Middle frontal gyrus (tissue), 1 donor: ENCODE measurements around the gene CNOT10.
"Not testable (repeated sequence)": the region's sequence is repeated elsewhere in the genome, so short reads cannot be mapped to it uniquely, and the experiment has no call there.

ENCODE experiments used
- DNase-seq: peaks from one replicate; pipeline ENCODE4 v3.0.0-alpha.2; 2015; ENCODE audit warnings: low spot score; ENCODE audit errors: extremely low spot score

CNOT10 gene, protein sequence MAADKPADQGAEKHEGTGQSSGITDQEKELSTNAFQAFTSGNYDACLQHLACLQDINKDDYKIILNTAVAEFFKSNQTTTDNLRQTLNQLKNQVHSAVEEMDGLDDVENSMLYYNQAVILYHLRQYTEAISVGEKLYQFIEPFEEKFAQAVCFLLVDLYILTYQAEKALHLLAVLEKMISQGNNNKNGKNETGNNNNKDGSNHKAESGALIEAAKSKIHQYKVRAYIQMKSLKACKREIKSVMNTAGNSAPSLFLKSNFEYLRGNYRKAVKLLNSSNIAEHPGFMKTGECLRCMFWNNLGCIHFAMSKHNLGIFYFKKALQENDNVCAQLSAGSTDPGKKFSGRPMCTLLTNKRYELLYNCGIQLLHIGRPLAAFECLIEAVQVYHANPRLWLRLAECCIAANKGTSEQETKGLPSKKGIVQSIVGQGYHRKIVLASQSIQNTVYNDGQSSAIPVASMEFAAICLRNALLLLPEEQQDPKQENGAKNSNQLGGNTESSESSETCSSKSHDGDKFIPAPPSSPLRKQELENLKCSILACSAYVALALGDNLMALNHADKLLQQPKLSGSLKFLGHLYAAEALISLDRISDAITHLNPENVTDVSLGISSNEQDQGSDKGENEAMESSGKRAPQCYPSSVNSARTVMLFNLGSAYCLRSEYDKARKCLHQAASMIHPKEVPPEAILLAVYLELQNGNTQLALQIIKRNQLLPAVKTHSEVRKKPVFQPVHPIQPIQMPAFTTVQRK

DNA sequence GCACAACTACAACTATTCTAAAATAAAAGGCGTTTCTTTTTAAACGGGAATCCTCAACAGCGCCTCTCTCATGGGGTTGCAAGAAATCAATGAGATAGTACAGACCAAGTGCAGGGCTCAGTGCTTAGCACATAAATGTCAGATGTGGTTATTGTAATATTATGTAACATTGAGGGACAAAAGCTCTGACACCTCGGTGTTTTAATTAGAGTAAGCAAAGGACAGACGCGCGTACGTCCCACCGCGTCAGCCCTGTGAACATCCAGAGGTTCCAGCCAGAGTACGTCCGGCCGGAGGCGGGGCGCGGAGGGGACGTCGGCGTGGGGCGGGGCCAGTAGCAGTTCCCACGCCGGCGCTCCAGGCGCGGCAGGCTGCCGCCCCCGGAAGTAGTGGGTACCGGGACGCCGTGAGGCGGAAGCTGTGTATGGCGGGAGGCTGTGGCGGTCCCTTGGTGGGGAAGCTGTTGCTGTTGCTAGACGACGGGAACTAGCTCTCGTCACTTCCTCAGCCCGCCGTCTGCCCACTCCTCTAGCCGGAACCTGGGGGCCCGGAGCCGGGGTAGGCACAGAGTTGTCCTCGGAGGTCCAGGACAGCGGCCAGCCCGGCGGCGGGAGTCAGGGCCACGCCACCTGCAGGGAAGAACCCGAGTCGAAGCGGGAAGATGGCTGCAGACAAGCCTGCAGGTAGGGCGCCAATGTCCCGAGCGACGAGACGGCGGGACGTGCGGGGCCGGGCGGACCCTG, at the start of gene CNOT10:
CNOT10 (plus strand) TSS at position 389 of the 743 bp plus-strand sequence; CDS start at position 662, 273 bp downstream.
- DNase-seq, result peak; percentile 93

DNA sequence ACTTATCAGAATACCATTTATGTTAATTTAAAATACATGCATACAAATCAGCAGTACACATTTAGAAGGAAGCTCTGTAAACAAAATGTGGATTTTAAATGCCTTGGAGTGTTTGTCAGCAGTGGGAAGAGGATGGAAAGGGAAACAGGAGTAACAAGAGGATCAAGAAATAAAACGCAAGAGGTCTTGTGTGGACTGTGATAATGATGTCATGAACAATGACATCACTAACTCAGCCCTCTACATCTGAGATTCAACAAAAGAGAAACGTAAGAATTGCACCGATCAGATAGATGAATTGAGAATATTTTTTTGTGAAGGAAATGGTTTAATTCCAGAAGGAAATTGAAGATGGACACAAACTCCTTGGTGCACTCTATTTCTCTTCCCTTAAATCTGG, 44.0 kb upstream of the CNOT10 start:
- no peak for DNase-seq

DNA sequence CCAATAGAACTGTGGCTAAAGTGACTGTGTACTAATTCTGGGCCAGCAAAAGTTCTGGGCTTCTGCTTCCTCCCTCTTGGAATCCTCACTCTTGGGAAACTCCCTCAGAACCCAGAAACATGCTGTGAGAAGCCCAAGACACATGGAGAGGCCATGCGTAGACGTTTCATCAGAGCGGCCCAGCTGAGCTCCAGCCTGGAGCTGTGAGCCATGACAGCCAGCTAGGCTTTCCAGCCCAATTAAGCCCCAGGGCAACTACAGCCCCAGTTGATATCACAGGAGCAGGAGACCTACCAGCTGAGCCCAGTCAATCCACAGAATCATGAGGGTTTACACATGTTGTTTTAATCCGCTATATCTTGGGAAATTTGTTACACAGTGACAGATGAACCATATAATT, 43.6 kb upstream of the CNOT10 start:
- no peak for DNase-seq

DNA sequence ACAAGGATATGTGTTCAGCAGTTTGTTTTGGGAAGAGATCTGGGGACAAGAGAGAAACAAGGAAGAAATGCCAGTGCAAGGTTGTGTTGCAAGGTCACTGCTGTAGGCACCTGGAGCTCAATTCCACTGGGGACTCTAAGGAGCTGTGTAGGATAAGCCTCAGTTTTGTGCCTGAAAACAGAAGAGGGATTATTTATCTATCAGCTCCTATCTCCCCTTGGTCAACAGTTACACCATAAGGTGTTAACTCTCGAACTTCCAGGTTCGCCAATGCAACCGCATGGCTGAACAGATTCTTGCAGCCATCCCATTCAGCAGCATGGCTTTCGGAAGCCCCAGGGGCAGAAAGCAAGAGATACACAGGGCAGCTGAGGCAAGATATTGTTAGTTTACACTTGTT, 41.6 kb upstream of the CNOT10 start:
- no peak for DNase-seq

DNA sequence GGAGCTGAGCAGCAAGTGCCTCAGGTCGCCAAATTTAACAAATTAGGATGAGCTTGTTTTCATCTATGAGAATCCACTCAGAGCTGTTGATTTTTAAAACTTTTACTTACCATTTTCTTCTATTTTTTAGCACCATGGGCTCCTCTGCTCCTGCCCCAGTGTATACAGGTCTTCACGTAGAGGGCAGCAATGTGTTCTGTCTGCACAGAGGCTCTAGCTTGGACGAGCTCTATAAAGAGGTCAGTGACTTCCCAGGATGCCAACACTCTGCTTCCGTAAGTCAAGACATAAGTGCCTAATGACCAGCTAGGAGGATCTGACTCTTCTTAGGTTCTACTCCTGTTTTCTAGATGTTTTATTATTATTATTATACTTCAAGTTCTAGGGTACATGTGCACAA, 41.2 kb upstream of the CNOT10 start:
- no peak for DNase-seq

DNA sequence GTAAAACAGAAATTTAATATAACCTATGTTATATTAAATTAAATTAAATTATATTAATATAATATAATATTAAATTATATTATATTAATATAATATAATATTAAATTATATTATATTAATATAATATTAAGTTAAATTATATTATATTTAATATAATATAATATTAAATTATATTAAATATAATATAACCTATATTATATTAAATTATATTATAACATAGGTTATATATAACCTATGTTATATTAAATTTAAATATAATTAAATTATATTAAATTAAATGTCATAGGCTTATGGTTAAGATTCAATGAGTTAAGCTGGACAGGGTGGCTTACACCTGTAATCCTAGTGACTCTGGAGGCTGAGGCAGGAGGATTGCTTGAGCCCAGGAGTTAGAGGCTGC, 40.6 kb upstream of the CNOT10 start:
- DNase-seq, result no peak

DNA sequence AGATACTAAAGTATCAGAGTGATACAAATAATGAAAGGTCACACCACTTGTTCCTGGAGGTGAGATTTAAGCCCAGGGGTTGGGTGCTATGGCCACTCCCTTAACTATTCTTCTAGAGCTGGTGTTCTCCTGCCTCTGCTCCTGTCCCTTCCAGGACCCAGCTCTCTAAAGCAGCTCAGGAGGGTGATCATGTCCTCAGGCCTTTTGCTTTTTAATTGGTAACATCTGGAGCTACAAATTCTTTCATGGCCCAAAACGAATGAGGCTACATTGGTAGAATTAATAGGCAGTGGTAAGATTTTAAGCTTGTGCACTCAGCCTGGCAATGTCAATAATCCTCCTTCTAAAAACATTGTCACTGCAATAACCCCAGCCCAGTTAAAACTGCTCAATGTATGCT, 38.2 kb upstream of the CNOT10 start:
- no peak for DNase-seq

DNA sequence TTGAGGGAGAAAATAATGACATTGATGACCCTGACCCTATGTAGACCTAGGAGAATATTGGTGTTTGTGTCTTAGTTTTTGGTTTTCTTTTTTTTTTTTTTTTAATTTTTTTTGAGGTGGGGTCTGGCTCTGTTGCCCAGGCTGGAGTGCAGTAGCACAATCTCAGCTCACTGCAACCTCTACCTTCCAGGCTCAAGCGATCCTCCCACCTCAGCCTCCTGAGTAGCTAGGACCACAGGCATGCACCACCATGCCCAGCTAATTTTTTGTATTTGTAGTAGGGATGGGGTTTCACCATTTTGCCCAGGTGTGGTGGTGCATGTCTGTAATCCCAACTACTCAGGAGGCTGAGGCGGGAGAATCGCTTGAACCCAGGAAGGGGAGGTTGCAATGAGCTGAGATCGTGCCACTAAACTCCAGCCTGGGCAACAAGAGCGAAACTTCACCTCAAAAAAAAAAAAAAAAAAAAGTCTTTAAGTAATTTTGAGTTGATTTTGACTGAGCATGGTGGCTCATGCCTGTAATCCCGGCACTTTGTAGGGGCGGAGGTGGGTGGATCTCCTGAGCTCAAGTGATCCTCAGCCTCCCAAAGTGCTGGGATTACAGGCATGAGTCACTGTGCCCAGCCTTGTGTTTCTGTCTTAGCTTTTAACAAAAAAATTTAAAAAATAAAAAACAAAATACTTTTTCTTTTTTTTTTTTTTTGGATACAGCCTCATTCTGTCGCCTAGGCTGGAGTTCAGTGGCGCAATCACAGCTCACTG, 32.5 kb upstream of the CNOT10 start:
- not testable (repeated sequence) for DNase-seq

DNA sequence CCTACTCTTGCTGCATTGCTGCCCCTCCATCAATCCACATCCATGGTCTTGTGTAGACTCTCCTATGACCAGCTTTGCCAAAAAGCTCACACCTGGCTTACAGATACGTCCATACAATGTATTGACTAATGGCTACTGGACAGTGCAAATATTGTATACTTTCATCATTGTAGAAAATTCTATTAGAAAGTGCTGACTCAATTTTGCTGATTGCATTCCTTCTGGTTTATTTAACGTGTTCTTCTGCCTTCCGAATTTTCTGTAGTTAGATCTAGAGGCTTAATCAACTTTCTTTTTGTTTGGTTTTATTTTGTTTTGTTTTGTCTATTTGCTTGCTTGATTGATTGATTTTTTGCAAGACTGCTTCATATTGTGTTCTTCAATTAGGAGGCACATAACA, 29.8 kb upstream of the CNOT10 start:
- DNase-seq, result no peak

DNA sequence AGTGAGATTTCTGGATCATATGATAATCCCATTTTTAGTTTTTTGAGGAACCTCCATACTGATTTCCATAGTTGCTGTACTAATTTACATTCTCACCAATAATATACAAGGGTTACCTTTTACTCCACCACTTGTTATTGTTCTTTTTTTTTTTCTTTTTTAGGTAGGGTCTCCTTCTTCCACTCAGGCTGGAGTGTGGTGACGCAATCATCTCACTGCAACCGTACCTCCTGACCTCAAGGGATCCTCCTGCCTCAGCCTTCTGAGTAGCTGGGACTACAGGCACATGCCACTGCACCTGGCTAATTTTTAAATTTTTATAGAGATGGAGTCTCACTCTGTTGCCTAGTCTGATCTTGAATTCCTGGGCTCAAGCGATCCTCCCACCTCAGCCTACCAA, 24.4 kb upstream of the CNOT10 start:
- no peak for DNase-seq

DNA sequence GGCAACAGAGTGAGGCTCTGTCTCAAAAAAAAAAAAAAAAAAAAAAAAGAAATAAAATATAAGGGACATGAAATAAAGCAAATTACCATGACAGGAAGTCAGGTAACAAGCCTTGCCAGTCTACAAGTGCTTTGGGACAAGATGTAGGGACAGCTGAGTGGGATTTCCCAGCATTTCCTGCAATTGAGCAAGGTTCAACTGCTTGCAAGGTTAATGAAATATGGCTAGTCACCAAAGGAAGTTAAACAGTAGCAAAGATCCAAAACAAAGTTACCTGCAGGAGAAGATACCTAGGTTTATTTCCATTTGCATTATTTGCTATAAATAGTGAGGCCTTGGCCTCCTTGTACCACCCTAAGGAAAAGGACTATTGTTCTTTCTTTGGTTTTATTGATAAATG, 22.3 kb upstream of the CNOT10 start:
- no peak for DNase-seq

DNA sequence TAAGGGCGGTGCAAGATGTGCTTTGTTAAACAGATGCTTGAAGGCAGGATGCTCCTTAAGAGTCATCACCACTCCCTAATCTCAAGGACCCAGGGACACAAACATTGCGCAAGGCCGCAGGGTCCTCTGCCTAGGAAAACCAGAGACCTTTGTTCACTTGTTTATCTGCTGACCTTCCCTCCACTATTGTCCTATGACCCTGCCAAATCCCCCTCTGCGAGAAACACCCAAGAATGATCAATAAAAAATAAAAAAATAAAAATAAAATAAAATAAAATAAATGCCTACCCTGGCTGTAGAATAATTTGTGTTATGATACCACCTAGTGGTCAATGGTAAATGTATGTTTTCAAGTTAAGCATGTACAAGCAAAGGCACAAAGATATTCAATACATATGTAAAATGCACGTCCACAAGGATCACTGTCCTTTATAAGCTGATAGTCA, 20.3 kb upstream of the CNOT10 start:
- peak; percentile 44 for DNase-seq

DNA sequence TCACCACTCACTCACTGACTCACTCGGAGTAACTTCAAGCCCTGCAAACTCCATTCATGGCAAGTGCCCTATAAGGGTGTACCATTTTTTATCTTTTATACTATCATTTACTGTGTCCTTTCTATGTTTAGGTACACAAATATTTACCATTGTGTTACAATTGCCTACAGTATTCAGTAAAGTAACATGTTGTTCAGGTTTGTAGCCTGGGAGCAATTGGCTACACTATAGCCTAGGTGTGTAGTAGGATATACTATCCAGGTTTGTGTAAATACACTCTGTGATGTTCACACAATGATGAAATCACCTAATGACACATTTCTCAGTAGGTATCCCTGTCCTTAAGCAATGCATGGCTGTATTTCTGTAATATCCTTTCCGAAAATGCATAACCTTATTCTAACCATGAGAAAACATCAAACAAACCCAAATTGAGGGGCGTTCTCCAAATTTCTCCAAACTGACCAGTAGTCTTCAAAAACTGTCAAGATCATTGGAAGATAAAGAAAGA, 17.9 kb upstream of the CNOT10 start:
- DNase-seq, result no peak

DNA sequence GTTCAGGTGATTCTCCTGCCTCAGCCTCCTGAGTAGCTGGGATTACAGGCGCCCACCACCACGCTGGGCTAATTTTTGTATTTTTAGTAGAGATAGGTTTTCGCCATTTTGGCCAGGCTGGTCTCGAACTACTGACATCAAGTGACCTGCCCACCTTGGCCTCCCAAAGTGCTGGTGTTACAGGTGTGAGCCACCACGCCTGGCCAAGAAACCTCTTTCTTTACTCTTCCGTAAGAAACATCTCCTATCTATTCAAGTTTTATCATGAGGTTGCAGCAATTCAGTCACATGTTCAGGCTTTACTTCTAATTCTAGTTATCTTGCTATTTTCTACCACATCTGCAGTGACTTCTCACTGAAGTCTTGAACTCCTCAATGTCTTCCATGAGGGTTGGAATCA, 15.8 kb upstream of the CNOT10 start:
- not testable (repeated sequence) for DNase-seq

DNA sequence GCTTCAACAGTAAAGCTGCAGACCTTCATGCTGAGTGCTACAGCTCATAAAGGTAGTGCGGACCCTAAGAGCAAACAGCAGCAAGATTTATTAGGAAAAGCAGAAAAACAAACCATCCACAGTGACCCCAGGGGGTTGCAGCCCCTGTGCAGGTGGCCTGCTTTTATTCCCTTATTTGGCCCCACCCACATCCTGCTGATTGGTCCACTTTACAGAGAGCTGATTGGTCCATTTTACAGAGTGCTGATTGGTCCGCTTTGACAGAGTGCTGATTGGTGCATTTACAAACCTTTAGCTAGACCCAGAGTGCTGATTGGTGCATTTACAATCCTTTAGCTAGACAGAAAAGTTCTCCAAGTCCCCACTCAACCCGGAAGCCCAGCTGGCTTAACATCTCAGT, 11.3 kb upstream of the CNOT10 start:
- not testable (repeated sequence) for DNase-seq

DNA sequence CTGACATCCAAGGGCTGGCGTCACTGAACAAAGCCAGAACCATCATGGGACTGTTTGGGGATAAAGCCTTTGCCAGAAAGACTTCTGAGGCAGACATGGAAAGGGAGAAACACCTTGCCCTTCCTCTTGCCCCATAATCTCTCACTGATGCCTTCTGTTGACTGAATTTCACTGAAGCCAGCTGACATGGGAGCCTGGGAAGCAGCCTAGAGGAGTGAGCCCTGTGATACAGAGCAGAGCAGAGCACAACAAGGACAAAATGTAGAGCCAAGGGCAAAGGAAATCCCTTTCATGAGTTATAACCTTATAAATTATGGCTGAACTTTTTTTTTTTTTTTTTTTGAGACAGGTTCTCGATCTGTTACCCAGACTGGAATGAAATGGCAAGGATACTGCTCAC, 9.8 kb upstream of the CNOT10 start:
- no peak for DNase-seq

DNA sequence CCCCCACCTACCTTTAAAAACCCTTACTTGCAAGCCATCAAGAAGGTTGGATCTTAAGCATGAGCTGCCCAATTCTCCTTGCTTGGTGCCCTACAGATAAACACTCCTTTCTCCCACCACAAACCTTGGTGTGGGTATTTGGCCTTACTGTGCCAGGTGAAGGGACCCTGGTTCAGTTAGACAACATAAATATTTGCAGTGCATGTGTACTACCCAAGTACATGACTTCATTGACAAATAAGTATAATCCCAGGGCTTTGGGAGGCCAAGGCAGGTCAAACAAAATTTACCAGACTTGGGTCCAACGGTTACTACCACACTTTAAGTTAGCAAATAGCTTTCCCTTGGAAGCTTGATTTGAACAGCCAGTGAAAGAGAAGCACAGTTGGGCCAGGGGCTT, 9.3 kb upstream of the CNOT10 start:
- DNase-seq, result no peak

DNA sequence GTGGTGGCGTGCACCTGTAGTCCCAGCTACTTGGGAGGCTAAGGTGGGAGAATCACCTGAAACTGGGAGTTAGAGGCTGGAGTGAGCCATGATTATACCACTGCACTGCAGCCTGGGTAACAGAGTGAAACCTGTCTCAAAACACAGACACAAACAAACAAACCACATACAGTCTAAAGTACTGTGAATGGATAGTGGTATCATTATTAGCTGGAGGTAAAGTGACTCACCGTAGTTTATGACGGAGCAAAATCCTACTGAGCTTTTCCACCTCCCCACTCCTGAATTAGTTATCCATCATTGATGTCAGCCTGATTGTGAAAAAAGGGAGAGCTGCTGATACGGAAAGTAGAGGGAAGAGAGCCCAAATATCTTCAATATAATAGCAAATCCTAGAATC, 3.2 kb upstream of the CNOT10 start:
- DNase-seq, result no peak

DNA sequence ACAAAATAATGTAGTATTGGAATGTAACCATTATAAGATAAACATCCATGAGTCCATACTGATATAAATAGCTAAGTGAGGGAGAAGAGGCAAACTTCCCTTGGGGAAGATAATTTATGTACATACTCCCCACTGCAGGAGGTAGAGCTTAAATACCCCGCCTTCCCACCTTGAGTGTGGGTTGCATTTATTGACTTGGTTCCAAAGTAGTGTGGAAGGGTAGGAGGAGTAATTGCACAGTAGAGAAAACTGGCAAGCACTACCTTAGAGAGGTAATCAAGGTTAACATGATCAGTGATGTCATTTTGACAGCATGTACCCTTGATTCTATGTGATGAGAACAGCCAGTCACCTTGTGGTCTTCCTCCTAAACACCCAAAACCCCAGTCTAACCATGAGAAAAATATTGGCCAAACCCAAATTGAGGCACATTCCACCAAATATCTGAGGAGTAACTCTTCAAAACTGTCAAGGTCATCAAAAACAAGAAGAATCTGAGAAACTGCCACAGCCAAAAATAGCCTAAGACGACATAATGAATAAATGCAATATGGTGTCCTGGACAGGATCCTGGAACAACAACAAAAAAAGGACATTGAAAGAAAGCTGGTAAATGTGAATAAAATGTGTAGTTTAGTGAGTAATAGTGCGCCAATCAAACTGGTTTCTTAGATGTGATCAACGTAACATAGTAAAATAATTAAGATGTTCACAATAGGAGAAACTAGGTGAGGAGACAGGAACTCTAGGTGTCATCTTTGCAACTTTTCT, 774 bp upstream of the CNOT10 start:
- no peak for DNase-seq

DNA sequence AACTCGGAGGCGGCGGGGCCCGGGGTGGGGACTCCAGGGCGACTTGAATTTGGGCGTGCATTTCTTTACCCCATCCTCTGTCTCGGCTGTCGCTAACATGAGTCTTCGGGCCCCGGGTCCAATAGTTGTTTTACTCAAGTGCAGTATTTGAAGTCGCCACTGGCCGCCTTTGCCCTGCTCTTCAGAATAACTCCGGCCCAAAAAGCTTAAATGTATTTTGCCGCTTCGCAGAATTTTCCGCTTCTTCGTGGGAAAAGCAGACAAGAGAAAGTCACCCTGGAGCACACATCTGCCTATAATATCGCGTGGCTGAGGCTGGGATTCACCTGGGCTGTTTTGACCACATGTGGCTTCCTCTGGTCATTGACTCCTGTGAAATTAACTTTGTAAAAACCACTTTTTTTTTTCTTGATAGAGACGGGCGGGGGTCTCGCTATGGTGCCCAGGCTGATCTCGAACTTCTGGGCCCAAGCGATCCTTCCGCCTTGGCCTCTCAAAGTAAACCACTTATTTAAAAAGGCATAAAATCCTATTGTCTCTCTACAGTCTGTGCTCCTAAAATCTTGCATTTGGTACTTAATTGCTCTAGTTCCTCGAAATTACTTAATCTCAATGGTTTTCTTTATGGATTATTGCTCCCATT, 676 bp downstream of the CNOT10 start:
- no peak for DNase-seq
